Measurements from ENCODE around the gene WEE1. TPM values are rescaled to one million over a fixed set of nuclear protein-coding genes. Genes with fewer than 3 reads are reported as not detected.

Gene WEE1
- total and polyA plus RNA-seq, 8 donors = 20.7 to 83.6 (median 65.4) TPM

DNA sequence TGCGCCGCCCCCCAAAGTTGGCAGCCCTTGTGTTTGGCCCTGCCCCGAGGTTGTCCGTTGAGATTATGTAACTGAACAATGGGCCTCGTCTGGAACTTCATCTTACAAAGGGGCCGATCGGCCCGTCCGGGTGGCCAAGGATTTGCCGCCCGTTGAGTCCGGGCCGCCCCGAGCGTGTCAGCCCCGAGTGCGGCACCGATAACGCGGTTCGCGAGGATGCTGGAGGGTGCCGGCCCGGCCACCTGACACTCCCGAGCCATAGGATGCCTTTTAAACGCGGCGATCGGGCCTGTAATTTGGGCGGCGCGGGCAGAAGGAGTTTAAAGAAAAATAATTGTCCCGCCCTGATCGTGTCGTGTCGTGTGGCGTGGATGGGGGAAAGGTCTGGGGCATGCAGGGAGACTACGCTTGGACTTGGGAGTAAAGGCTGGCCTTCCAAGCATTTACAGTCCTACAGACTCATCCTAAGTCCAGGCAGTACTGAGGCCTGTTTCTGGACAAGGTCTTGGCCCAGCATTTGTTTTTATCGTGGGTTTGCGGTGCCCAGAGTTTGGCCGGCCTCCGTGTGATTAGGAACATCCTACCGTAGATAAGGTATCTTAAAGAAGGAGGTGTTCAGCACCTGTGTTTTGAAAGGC is 1.3 kb downstream of the WEE1 start:
- peak; percentile 0 for ATAC-seq

DNA sequence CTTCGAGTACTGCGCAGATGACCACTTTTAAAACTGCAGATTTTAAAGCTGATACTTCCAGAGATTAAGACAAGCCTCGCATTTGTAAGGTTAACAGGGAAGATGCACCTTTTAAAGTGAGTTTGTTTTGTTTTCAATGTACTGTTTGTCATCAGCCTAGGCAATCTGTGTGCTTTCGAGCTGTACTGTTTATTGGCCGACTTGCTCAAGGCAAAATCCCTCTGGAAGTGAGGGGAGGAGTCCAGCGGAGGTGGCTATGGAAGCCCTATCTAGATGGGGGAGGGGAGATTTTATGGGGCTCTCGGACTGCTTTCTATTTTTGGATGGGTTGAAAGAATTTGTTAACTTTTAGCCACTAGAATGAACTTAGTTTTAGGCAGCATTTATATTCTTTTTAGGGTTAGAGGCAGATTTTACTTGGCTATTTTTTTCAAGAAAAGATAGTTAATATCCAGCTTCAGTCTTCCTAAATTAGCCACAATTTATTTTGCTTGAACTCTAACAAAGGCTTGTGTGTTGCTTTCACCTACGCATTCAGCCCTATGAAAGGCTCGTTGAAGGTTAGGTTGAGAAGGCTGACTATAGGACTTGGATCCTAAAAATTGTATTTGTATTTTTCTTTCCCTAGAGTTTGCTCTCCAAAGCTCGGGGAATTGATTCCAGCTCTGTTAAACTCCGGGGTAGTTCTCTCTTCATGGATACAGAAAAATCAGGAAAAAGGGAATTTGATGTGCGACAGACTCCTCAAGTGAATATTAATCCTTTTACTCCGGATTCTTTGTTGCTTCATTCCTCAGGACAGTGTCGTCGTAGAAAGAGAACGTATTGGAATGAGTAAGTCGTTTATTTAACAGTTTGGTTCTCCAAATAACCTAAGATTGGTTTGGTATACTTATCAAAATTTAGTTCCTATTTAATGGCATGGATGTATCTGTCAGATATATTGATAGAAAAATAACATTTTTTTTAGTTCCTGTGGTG is 2.1 kb downstream of the WEE1 start:
- H3K9me3 ChIP-seq = no peaks in the 10 kb centered on the region
- H3K4me1 ChIP-seq = peaks cover 5 to 26% of the 10 kb centered on the region in 2 donors
- H3K4me3 ChIP-seq = peak overlapping the region; percentile 68 to 87
- ATAC-seq = peak; percentile 48
- peak overlapping the region; percentile 93 for H3K27ac ChIP-seq
- H3K27me3 ChIP-seq = no peaks in the 10 kb centered on the region
- no peaks in the 10 kb centered on the region for H3K36me3 ChIP-seq
- peak in 3 of 4 donors; percentile 61 to 91 (median 74) for DNase-seq
- intact Hi-C loops (cut with DNase I) = no loop called here
- TF ChIP-seq, protein P1, sequence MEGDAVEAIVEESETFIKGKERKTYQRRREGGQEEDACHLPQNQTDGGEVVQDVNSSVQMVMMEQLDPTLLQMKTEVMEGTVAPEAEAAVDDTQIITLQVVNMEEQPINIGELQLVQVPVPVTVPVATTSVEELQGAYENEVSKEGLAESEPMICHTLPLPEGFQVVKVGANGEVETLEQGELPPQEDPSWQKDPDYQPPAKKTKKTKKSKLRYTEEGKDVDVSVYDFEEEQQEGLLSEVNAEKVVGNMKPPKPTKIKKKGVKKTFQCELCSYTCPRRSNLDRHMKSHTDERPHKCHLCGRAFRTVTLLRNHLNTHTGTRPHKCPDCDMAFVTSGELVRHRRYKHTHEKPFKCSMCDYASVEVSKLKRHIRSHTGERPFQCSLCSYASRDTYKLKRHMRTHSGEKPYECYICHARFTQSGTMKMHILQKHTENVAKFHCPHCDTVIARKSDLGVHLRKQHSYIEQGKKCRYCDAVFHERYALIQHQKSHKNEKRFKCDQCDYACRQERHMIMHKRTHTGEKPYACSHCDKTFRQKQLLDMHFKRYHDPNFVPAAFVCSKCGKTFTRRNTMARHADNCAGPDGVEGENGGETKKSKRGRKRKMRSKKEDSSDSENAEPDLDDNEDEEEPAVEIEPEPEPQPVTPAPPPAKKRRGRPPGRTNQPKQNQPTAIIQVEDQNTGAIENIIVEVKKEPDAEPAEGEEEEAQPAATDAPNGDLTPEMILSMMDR (IDR thresholded peaks at IDR 0.05) = no peak

More for the DNA sequence above, 1.3 kb downstream of the WEE1 start:
- Histone ChIP-seq H3K4me1 (peaks cover 6 to 26% of the 10 kb centered on the region in 2 donors), H3K27ac (peak overlapping the region; percentile 93), H3K36me3 (no peaks in the 10 kb centered on the region), H3K4me3 (peak overlapping the region; percentile 68 to 87), H3K27me3 (no peaks in the 10 kb centered on the region), H3K9me3 (no peaks in the 10 kb centered on the region)
- intact Hi-C loops (cut with DNase I) = no loop called here
- DNase-seq = peak in 3 of 4 donors; percentile 43 to 86 (median 44)
- TF ChIP-seq, protein P1 (IDR thresholded peaks at IDR 0.05) = no peak

DNA sequence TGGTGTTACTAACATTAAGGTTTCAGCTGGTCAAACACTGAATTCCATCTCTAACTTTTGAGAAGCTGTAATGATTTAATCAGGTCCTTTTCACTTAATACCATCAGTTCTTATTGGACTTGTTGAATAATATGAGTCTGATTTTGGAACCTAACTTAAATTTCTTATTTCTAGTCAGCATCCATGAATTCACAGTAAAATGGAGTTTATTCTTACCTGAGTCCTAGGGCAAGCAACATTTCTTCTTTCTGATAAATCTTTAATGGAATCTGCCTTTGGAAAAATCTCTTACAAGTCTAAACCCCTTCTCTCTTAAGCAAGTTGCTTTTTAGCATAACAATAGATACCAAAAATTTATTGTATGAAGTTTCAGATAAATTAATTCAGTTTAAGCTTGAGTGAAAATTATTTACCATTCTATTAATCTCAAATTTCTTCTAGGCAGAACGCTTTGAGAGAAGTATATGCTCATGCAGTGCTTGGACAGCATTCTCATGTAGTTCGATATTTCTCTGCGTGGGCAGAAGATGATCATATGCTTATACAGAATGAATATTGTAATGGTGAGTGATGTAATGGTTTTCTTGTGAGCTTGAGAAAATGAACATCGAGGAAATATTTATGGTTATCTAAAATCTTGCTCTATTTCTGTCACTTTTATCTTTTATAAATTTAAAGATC is 3.4 kb downstream of the WEE1 start:
- Histone ChIP-seq H3K9me3 (no peaks in the 10 kb centered on the region), H3K4me3 (peak overlapping the region; percentile 68 to 87), H3K27me3 (no peaks in the 10 kb centered on the region), H3K27ac (peak overlapping the region in 1 of 2 donors; percentile 93), H3K4me1 (peaks cover 5 to 26% of the 10 kb centered on the region in 2 donors), H3K36me3 (peaks cover 0 to 12% of the 10 kb centered on the region in 2 donors)
- TF ChIP-seq, protein P1 (IDR thresholded peaks at IDR 0.05) = no peak
- DNase-seq = no peak
- no peak for ATAC-seq
- intact Hi-C loops (cut with DNase I) = no loop called here

DNA sequence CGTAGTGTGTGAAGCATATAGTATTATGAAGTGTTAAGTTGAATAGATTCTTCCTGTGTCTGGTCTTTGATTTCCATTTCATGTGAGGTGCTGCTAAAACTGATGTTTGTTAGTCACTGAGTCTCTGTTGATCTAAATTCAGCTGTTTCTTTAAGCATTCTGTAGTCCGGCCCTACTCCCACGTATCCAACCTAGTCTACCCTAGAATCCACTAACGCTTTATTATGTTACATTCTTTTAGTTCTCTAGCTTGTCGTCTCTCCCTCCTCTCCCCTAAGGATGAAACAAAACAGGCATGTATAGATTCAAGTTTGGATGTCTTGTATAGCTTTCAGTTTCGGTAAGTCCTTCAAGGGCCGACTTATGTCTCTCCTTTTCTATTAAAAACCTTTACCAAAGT is 4.1 kb downstream of the WEE1 start:
- ATAC-seq = no peak
- Histone ChIP-seq H3K27ac (peak overlapping the region in 1 of 2 donors; percentile 93), H3K9me3 (no peaks in the 10 kb centered on the region), H3K4me3 (peak overlapping the region; percentile 1 to 10), H3K4me1 (peaks cover 5 to 20% of the 10 kb centered on the region in 2 donors), H3K36me3 (peaks cover 0 to 19% of the 10 kb centered on the region in 2 donors), H3K27me3 (no peaks in the 10 kb centered on the region)
- DNase-seq = no peak
- intact Hi-C loops (cut with DNase I) = no loop called here
- TF ChIP-seq, protein P1 (IDR thresholded peaks at IDR 0.05) = no peak

Data from left lung (tissue), 10 donors.